Measurements from ENCODE around the gene KRT76.

DNA sequence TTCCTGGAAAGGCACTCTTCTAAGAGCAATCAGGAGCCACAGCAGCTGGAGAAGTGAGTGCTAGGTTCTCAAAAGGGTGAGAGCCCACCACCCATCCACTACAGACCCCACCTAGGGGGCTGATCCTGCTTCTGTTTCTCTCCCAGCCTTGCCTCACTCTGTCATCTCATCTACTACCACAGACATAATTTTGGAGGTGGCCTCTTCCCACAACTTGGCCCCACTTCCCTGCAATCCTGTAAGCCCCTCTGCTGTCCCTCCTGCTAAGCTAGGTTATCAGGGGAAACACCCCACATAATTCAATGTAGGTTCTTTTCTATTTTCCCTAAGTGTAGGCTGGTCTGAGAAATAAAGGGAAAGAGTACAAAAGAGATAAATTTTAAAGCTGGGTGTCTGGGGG lies 16.5 kb downstream of the KRT76 start:
- TF ChIP-seq, protein P1, sequence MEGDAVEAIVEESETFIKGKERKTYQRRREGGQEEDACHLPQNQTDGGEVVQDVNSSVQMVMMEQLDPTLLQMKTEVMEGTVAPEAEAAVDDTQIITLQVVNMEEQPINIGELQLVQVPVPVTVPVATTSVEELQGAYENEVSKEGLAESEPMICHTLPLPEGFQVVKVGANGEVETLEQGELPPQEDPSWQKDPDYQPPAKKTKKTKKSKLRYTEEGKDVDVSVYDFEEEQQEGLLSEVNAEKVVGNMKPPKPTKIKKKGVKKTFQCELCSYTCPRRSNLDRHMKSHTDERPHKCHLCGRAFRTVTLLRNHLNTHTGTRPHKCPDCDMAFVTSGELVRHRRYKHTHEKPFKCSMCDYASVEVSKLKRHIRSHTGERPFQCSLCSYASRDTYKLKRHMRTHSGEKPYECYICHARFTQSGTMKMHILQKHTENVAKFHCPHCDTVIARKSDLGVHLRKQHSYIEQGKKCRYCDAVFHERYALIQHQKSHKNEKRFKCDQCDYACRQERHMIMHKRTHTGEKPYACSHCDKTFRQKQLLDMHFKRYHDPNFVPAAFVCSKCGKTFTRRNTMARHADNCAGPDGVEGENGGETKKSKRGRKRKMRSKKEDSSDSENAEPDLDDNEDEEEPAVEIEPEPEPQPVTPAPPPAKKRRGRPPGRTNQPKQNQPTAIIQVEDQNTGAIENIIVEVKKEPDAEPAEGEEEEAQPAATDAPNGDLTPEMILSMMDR (conservative IDR thresholded peaks at IDR 0.05; ENCODE audit: low read depth in 2 of 2) = no peak
- no peak for TF ChIP-seq EZH2phosphoT487 (IDR thresholded peaks at IDR 0.05; ENCODE audit: unreplicated experiment)
- no peak for TF ChIP-seq EZH2 (IDR thresholded peaks at IDR 0.05; ENCODE audit: low read depth, unreplicated experiment)
- TF ChIP-seq POLR2AphosphoS5 (IDR thresholded peaks at IDR 0.05; ENCODE audit: low read depth) = no peak
- TF ChIP-seq, protein P2, sequence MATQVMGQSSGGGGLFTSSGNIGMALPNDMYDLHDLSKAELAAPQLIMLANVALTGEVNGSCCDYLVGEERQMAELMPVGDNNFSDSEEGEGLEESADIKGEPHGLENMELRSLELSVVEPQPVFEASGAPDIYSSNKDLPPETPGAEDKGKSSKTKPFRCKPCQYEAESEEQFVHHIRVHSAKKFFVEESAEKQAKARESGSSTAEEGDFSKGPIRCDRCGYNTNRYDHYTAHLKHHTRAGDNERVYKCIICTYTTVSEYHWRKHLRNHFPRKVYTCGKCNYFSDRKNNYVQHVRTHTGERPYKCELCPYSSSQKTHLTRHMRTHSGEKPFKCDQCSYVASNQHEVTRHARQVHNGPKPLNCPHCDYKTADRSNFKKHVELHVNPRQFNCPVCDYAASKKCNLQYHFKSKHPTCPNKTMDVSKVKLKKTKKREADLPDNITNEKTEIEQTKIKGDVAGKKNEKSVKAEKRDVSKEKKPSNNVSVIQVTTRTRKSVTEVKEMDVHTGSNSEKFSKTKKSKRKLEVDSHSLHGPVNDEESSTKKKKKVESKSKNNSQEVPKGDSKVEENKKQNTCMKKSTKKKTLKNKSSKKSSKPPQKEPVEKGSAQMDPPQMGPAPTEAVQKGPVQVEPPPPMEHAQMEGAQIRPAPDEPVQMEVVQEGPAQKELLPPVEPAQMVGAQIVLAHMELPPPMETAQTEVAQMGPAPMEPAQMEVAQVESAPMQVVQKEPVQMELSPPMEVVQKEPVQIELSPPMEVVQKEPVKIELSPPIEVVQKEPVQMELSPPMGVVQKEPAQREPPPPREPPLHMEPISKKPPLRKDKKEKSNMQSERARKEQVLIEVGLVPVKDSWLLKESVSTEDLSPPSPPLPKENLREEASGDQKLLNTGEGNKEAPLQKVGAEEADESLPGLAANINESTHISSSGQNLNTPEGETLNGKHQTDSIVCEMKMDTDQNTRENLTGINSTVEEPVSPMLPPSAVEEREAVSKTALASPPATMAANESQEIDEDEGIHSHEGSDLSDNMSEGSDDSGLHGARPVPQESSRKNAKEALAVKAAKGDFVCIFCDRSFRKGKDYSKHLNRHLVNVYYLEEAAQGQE (IDR thresholded peaks at IDR 0.05; ENCODE audit: unreplicated experiment) = no peak

Measured in GM23338 (cell line).